GM10248 (cell line): ENCODE results near the gene FAM177A1.

Experiments used
- CTCF ChIA-PET: fragments of 300-600 bp; sonication (Branson Sonifier 250); formaldehyde crosslinking; extraction: SDS; loops from one replicate; lab custom pipeline; 2021; ENCODE audit warnings: antibody characterized with exemption; lab: Yijun Ruan, JAX
- POLR2A ChIA-PET: fragments of 350-650 bp; sonication (Branson Sonifier 250); formaldehyde crosslinking; extraction: SDS; loops from one replicate; lab custom pipeline; 2020; ENCODE audit warnings: antibody characterized with exemption; lab: Yijun Ruan, JAX
- DNase-seq: peaks from one replicate; pipeline ENCODE4 v3.0.0; 2012; ENCODE audit errors: extremely low spot score
- TF ChIP-seq, protein P1 (sequence below): IDR thresholded peaks from 2 replicates; pipeline ENCODE4 v1.5.1; 2012; ENCODE audit warnings: mild to moderate bottlenecking, low read depth; ENCODE audit errors: extremely low read depth, missing control alignments, control extremely low read depth

FAM177A1 gene

GRCh38 chr14:35121887-35122695 lies 76.0 kb downstream of the FAM177A1 start, which contains the start of the genes PPP2R3C and PRORP:
Gene PPP2R3C (minus strand): TSS chr14:35121990. CDS start chr14:35121959, 31 bp downstream.
Gene PRORP (plus strand): TSS chr14:35122552. CDS start chr14:35123246, 694 bp downstream.
- ChIA-PET CTCF (interaction anchor here (0.9 to 2.3 kb wide), 8 partner anchors 9 to 298 kb away, joined by 3 to 12 read pairs (median 3); no protein-coding TSS in a partner anchor), POLR2A (interaction anchor here (0.5 to 1.8 kb wide), 6 partner anchors 11 to 282 kb away, joined by 3 to 14 read pairs (median 4); partner anchors contain the start of genes NFKBIA and PSMA6)
- TF ChIP-seq, protein P1, sequence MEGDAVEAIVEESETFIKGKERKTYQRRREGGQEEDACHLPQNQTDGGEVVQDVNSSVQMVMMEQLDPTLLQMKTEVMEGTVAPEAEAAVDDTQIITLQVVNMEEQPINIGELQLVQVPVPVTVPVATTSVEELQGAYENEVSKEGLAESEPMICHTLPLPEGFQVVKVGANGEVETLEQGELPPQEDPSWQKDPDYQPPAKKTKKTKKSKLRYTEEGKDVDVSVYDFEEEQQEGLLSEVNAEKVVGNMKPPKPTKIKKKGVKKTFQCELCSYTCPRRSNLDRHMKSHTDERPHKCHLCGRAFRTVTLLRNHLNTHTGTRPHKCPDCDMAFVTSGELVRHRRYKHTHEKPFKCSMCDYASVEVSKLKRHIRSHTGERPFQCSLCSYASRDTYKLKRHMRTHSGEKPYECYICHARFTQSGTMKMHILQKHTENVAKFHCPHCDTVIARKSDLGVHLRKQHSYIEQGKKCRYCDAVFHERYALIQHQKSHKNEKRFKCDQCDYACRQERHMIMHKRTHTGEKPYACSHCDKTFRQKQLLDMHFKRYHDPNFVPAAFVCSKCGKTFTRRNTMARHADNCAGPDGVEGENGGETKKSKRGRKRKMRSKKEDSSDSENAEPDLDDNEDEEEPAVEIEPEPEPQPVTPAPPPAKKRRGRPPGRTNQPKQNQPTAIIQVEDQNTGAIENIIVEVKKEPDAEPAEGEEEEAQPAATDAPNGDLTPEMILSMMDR = no peak
- DNase-seq = peak; percentile 93

DNA sequence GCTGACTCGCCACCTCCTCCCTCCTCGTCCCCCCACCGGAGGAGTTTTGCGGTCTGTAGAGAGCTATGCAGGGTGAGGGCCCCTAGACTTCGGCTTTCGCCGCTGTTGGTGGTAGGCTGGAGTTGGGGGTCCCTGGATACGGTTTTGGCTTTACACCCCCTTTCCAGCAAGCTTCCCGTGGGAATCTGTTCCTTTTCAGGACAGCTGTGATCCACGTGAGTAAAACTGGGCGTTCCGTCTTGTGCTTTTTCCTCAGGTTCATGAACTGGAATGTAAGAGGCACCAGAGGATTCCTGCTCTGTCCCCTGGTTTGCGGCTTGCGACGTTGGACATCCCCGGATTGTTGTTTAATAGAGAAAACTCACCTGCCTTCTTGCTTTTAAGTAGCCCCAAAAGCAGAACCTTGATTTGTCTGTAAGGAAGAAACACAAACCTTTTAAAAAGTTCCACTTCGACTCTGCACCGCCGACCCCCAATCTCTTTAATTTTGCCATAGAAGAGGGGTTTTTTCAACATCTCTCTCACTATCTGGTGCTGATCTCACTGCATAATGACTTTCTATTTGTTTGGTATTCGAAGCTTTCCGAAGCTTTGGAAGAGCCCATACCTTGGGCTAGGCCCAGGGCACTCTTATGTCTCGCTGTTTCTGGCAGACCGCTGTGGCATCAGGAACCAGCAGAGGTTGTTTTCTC lies 76.8 kb downstream of the FAM177A1 start:
- POLR2A ChIA-PET = interaction anchor here (1.8 kb wide), 1 partner anchor 281 kb away, joined by 14 read pairs; the partner anchor contains the start of gene NFKBIA
- CTCF ChIA-PET = interaction anchor here (1.0 to 2.3 kb wide), 10 partner anchors 11 to 294 kb away, joined by 3 to 12 read pairs (median 4); no protein-coding TSS in a partner anchor
- TF ChIP-seq, protein P1 = no peak
- no peak for DNase-seq

DNA sequence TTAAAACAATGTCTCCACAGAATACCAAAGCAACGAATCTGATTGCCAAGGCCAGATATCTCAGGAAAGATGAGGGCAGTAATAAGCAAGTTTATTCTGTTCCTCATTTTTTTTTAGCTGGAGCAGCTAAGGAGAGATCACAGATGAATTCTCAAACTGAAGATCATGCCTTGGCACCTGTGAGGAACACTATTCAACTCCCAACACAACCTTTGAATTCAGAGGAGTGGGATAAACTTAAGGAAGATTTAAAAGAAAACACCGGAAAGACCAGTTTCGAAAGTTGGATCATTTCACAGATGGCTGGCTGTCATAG lies 77.3 kb downstream of the FAM177A1 start:
- no peak for DNase-seq
- POLR2A ChIA-PET = interaction anchor here (0.7 kb wide), 1 partner anchor 11 kb away, joined by 3 read pairs; no protein-coding TSS in a partner anchor
- TF ChIP-seq, protein P1 = no peak
- CTCF ChIA-PET = interaction anchor here (1.1 to 2.3 kb wide), 9 partner anchors 10 to 293 kb away, joined by 3 to 12 read pairs (median 4); no protein-coding TSS in a partner anchor

DNA sequence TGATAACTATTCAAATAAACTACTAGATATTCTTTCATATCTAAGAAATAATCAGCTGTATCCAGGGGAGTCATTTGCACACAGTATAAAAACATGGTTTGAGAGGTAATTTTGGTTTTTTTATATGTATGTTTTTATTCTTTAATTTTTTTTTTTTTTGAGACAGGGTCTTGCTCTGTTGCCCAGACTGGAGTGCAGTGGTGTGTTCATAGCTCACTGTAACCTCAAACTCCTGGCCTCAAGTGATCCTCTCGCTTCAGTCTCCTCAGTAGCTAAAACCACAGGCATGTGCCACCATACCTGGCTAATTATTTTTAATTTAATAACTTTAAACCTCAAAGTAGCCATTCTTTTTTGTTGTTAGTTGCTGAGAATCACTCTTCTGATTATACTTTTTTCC lies 78.1 kb downstream of the FAM177A1 start:
- TF ChIP-seq, protein P1 = no peak
- POLR2A ChIA-PET = interaction anchor here (0.7 kb wide), 1 partner anchor 10 kb away, joined by 3 read pairs; no protein-coding TSS in a partner anchor
- no peak for DNase-seq
- CTCF ChIA-PET = interaction anchor here (1.1 to 2.3 kb wide), 8 partner anchors 10 to 292 kb away, joined by 3 to 12 read pairs (median 4); no protein-coding TSS in a partner anchor
